ENCODE measurements around the gene NLRC4.
"Not testable (repeated sequence)": the region's sequence is repeated elsewhere in the genome, so short reads cannot be mapped to it uniquely, and the experiment has no call there.

Gene NLRC4

GRCh38 chr2:32264422-32265105 is at the start of gene NLRC4:
TSS of gene NLRC4 (minus strand) at chr2:32264886. CDS start at chr2:32256775, 8,111 bp downstream.
- peak; percentile 87 for DNase-seq
- in situ Hi-C loops (cut with MboI; ENCODE audit: low pct_unique_long_range_greater_than_20kb, low sequenced_read_pairs) = no loop called here

GRCh38 chr2:32310577-32310976 is 45.9 kb upstream of the NLRC4 start:
- in situ Hi-C loops (cut with MboI; ENCODE audit: low pct_unique_long_range_greater_than_20kb, low sequenced_read_pairs) = no loop called here
- DNase-seq = no peak

GRCh38 chr2:32293966-32294562 is 29.4 kb upstream of the NLRC4 start:
- in situ Hi-C loops (cut with MboI; ENCODE audit: low pct_unique_long_range_greater_than_20kb, low sequenced_read_pairs) = not testable (repeated sequence)

GRCh38 chr2:32293493-32293892 is 28.8 kb upstream of the NLRC4 start:
- DNase-seq; in situ Hi-C loops (cut with MboI; ENCODE audit: low pct_unique_long_range_greater_than_20kb, low sequenced_read_pairs): not testable (repeated sequence)

More at GRCh38 chr2:32293966-32294562, 29.4 kb upstream of the NLRC4 start:
- DNase-seq = not testable (repeated sequence)

- DNase-seq = no peak
- in situ Hi-C loops (cut with MboI; ENCODE audit: low pct_unique_long_range_greater_than_20kb, low sequenced_read_pairs) = no loop called here
Measured at GRCh38 chr2:32291746-32292145, 27.1 kb upstream of the NLRC4 start.

- in situ Hi-C loops (cut with MboI; ENCODE audit: low pct_unique_long_range_greater_than_20kb, low sequenced_read_pairs) = no loop called here
- DNase-seq = no peak
Measured at GRCh38 chr2:32290000-32290339, 25.3 kb upstream of the NLRC4 start.

GRCh38 chr2:32289165-32289999 is 24.7 kb upstream of the NLRC4 start:
- in situ Hi-C loops (cut with MboI; ENCODE audit: low pct_unique_long_range_greater_than_20kb, low sequenced_read_pairs) = no loop called here
- peak; percentile 16 for DNase-seq

GRCh38 chr2:32284321-32284720 is 19.6 kb upstream of the NLRC4 start:
- in situ Hi-C loops (cut with MboI; ENCODE audit: low pct_unique_long_range_greater_than_20kb, low sequenced_read_pairs) = no loop called here
- peak; percentile 35 for DNase-seq

GRCh38 chr2:32278478-32278853 is 13.8 kb upstream of the NLRC4 start:
- no peak for DNase-seq
- in situ Hi-C loops (cut with MboI; ENCODE audit: low pct_unique_long_range_greater_than_20kb, low sequenced_read_pairs) = no loop called here

GRCh38 chr2:32277674-32278477 is 13.2 kb upstream of the NLRC4 start, which contains the start of gene YIPF4:
TSS of gene YIPF4 (plus strand) at chr2:32277904. CDS start at chr2:32278156, 252 bp downstream.
- DNase-seq = peak; percentile 96
- in situ Hi-C loops (cut with MboI; ENCODE audit: low pct_unique_long_range_greater_than_20kb, low sequenced_read_pairs) = no loop called here

GRCh38 chr2:32277363-32277673 is 12.6 kb upstream of the NLRC4 start:
- no peak for DNase-seq
- in situ Hi-C loops (cut with MboI; ENCODE audit: low pct_unique_long_range_greater_than_20kb, low sequenced_read_pairs) = no loop called here

GRCh38 chr2:32275790-32276189 is 11.1 kb upstream of the NLRC4 start:
- in situ Hi-C loops (cut with MboI; ENCODE audit: low pct_unique_long_range_greater_than_20kb, low sequenced_read_pairs); DNase-seq: not testable (repeated sequence)

- in situ Hi-C loops (cut with MboI; ENCODE audit: low pct_unique_long_range_greater_than_20kb, low sequenced_read_pairs) = no loop called here
- DNase-seq = no peak
Measured at GRCh38 chr2:32274289-32274688, 9.6 kb upstream of the NLRC4 start.

- in situ Hi-C loops (cut with MboI; ENCODE audit: low pct_unique_long_range_greater_than_20kb, low sequenced_read_pairs) = no loop called here
- no peak for DNase-seq
Measured at GRCh38 chr2:32272279-32272678, 7.6 kb upstream of the NLRC4 start.

- no peak for DNase-seq
- in situ Hi-C loops (cut with MboI; ENCODE audit: low pct_unique_long_range_greater_than_20kb, low sequenced_read_pairs) = no loop called here
Measured at GRCh38 chr2:32271063-32271462, 6.4 kb upstream of the NLRC4 start.

GRCh38 chr2:32262105-32262504 is 2.6 kb downstream of the NLRC4 start:
- in situ Hi-C loops (cut with MboI; ENCODE audit: low pct_unique_long_range_greater_than_20kb, low sequenced_read_pairs) = no loop called here
- peak; percentile 91 for DNase-seq

- in situ Hi-C loops (cut with MboI; ENCODE audit: low pct_unique_long_range_greater_than_20kb, low sequenced_read_pairs) = no loop called here
- no peak for DNase-seq
Measured at GRCh38 chr2:32260376-32260775, 4.3 kb downstream of the NLRC4 start.

GRCh38 chr2:32258242-32258641 is 6.4 kb downstream of the NLRC4 start:
- in situ Hi-C loops (cut with MboI; ENCODE audit: low pct_unique_long_range_greater_than_20kb, low sequenced_read_pairs) = no loop called here
- DNase-seq = no peak

GRCh38 chr2:32250290-32250689 is 14.4 kb downstream of the NLRC4 start:
- no peak for DNase-seq

More at GRCh38 chr2:32250290-32250689, 14.4 kb downstream of the NLRC4 start:
- in situ Hi-C loops (cut with MboI; ENCODE audit: low pct_unique_long_range_greater_than_20kb, low sequenced_read_pairs) = no loop called here
